Renal pelvis (tissue), 12 donors: Measurements from ENCODE around the gene BACE1-AS. TPM values are rescaled to one million over a fixed set of nuclear protein-coding genes. Genes with fewer than 3 reads are reported as not detected.
"Not testable (repeated sequence)": the region's sequence is repeated elsewhere in the genome, so short reads cannot be mapped to it uniquely, and the experiment has no call there.

Source experiments
- DNase-seq: peaks from one replicate; pipeline ENCODE4 v3.0.0-alpha.2; 2013
- long read RNA-seq, 16 experiments: transcript quantifications; one replicate each; lab custom pipeline, GENCODE V29; 2026
- polyA plus RNA-seq, 3 donors: library from polyadenylated mRNA; unstranded; fragments of 120-200 nt; gene quantifications; one replicate each; pipeline ENCODE4 v1.2.1, GENCODE V29; 2013; ENCODE audit not compliant: insufficient read length in 3 of 3

The BACE1-AS gene
- 10 to 100 TPM; 17.6 to 29.3 (median 22.8) TPM for polyA plus RNA-seq
- long read RNA-seq, donor 1, transcript BACE1-AS-202 (1 exons, 774 nt), result major isoform, 6 of 13 reads
- long read RNA-seq, donor 1, partial matches to known transcripts, result 0 of 13 reads
- long read RNA-seq, donor 1, other reads (novel, unspliced or antisense), result 7 of 13 reads
- long read RNA-seq, donor 2, transcript BACE1-AS-202 (1 exons, 774 nt), result major isoform, 8 of 8 reads
- long read RNA-seq, donor 2, partial matches to known transcripts, result 0 of 8 reads
- long read RNA-seq, donor 2, other reads (novel, unspliced or antisense), result 0 of 8 reads
- long read RNA-seq, donor 3, transcript BACE1-AS-202 (1 exons, 774 nt), result major isoform, 9 of 9 reads
- long read RNA-seq, donor 3, partial matches to known transcripts, result 0 of 9 reads
- long read RNA-seq, donor 3, other reads (novel, unspliced or antisense), result 0 of 9 reads
- long read RNA-seq, donor 4, transcript BACE1-AS-202 (1 exons, 774 nt), result major isoform, 9 of 9 reads
- long read RNA-seq, donor 4, partial matches to known transcripts, result 0 of 9 reads
- long read RNA-seq, donor 4, other reads (novel, unspliced or antisense), result 0 of 9 reads
- long read RNA-seq, donor 5, transcript BACE1-AS-202 (1 exons, 774 nt), result major isoform, 5 of 5 reads
- long read RNA-seq, donor 5, partial matches to known transcripts, result 0 of 5 reads
- long read RNA-seq, donor 5, other reads (novel, unspliced or antisense), result 0 of 5 reads
- long read RNA-seq, donor 6, transcript BACE1-AS-202 (1 exons, 774 nt), result major isoform, 16 of 22 reads
- long read RNA-seq, donor 6, partial matches to known transcripts, result 6 of 22 reads
- long read RNA-seq, donor 6, other reads (novel, unspliced or antisense), result 0 of 22 reads
- long read RNA-seq, donor 7, partial matches to known transcripts, result 0 of 4 reads
- long read RNA-seq, donor 7, other reads (novel, unspliced or antisense), result 0 of 4 reads
- long read RNA-seq, donor 8, transcript BACE1-AS-202 (1 exons, 774 nt), result major isoform, 9 of 9 reads
- long read RNA-seq, donor 8, partial matches to known transcripts, result 0 of 9 reads
- long read RNA-seq, donor 8, other reads (novel, unspliced or antisense), result 0 of 9 reads
- long read RNA-seq, donor 9, transcript BACE1-AS-202 (1 exons, 774 nt), result major isoform, 6 of 19 reads
- long read RNA-seq, donor 9, partial matches to known transcripts, result 13 of 19 reads
- long read RNA-seq, donor 9, other reads (novel, unspliced or antisense), result 0 of 19 reads
- long read RNA-seq, donor 10, full-length matches to known transcripts, result 13 of 13 reads
- long read RNA-seq, donor 10, partial matches to known transcripts, result 0 of 13 reads
- long read RNA-seq, donor 10, other reads (novel, unspliced or antisense), result 0 of 13 reads
- long read RNA-seq, donor 11, transcript BACE1-AS-202 (1 exons, 774 nt), result major isoform, 8 of 8 reads
- long read RNA-seq, donor 11, partial matches to known transcripts, result 0 of 8 reads
- long read RNA-seq, donor 11, other reads (novel, unspliced or antisense), result 0 of 8 reads
- long read RNA-seq, donor 12, full-length matches to known transcripts, result 21 of 21 reads
- long read RNA-seq, donor 12, partial matches to known transcripts, result 0 of 21 reads
- long read RNA-seq, donor 12, other reads (novel, unspliced or antisense), result 0 of 21 reads
- long read RNA-seq, donor 13, transcript BACE1-AS-202 (1 exons, 774 nt), result major isoform, 10 of 10 reads
- long read RNA-seq, donor 13, partial matches to known transcripts, result 0 of 10 reads
- long read RNA-seq, donor 13, other reads (novel, unspliced or antisense), result 0 of 10 reads
- long read RNA-seq, donor 14, result 0 reads
- long read RNA-seq, donor 15, transcript BACE1-AS-202 (1 exons, 774 nt), result major isoform, 13 of 27 reads
- long read RNA-seq, donor 15, partial matches to known transcripts, result 0 of 27 reads
- long read RNA-seq, donor 15, other reads (novel, unspliced or antisense), result 14 of 27 reads
- long read RNA-seq, donor 16, transcript BACE1-AS-202 (1 exons, 774 nt), result major isoform, 10 of 10 reads
- long read RNA-seq, donor 16, partial matches to known transcripts, result 0 of 10 reads
- long read RNA-seq, donor 16, other reads (novel, unspliced or antisense), result 0 of 10 reads

GRCh38 chr11:117290809-117291396, at the start of gene BACE1-AS:
TSS of gene BACE1-AS (plus strand) at chr11:117291346.
- DNase-seq, result no peak

DNA sequence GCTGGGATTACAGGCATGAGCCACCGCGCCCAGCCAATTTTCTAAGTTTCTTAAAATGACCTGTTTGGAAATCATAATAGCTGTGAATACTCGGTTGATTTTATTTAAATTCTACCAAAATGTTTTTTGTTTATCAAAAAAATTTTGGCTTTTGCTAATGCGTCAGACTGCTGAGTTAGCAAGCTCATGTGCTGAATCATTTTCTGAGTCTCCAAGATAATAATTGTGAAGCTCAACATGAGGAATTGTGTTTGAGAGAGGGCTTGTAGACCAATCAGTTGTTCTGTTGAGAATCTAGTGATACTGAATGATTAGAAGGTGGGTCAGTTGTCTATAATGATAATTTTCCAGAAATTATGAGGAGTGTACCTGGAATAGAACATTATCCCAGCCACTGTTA, 42.8 kb upstream of the BACE1-AS start:
- no peak for DNase-seq

- DNase-seq, result no peak
These were observed 41.6 kb upstream of the BACE1-AS start for GRCh38 chr11:117249571-117249970.

GRCh38 chr11:117251506-117251905, 39.6 kb upstream of the BACE1-AS start:
- no peak for DNase-seq

DNA sequence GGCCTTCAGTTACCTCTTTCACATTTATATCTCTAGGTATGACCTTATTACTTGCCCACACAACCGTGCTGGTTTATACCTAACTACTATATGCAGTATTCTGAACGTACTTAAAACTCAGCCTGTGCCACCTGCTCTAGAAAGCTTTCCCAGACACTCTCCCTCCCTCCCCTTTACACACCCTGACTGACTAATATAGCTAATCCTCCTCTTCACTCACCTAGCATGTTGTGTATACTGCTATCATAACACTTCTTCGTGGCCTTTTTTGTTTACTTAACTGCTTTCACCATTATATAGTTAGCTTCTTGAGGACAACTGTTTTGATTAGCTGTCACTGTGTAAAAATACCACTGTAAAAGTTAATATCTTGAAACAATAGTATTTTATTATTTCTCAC, 35.2 kb upstream of the BACE1-AS start:
- DNase-seq, result no peak

DNA sequence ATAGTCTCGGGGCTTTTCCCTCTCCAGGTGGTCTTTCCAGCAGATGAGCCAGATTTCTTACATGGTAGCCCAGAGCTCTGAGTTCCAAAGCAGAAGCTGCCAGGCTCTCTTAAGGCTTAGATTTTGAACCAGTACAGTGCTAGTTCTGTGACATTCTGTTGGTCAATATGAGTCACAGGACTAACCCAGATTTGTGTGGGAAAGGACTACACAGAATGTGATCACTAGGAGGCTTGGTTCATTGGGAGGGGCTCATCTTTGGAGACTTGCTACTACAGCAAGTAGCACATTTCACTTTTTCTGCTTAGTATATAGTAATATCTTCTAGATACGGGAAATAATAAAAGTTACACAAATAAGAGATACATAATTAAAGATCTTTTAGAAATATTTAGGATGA, 34.6 kb upstream of the BACE1-AS start:
- DNase-seq, result no peak

DNA sequence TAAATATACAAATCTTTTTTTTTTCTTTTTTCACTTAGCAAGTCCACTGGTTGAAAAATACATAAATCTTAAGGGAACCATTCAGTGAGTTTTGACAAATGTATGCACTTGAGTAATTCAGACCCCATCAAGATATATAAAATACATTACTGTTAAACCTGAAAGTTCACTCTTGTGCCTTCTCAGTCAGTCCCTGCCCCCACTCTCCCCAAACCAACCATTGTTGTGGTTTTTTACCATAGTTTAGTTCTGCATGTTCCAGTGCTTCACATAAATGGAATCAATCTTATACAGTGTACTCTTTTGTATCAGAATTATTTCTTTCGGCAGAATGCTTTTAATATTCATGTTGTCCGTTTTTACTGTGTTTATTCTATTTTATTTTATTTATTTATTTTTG, 32.6 kb upstream of the BACE1-AS start:
- no peak for DNase-seq

DNA sequence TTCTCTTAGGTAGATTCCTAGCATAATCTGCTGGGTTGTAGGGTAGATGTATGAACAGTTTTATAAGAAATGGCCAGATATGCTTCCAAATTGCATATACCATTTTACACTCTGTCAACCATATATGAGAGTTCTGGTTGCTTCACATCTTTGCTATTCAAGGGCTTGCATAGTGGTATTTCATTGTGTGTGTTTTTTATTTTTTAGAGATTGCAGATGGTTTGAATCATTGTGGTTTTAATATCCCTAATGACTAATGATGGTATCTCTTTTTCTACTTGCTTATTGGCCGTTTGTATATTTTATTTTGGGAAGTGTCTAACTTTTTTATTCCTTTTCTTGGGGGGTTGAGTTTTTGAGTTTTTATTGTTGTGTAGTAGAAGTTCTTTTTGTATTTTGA, 31.7 kb upstream of the BACE1-AS start:
- no peak for DNase-seq

DNA sequence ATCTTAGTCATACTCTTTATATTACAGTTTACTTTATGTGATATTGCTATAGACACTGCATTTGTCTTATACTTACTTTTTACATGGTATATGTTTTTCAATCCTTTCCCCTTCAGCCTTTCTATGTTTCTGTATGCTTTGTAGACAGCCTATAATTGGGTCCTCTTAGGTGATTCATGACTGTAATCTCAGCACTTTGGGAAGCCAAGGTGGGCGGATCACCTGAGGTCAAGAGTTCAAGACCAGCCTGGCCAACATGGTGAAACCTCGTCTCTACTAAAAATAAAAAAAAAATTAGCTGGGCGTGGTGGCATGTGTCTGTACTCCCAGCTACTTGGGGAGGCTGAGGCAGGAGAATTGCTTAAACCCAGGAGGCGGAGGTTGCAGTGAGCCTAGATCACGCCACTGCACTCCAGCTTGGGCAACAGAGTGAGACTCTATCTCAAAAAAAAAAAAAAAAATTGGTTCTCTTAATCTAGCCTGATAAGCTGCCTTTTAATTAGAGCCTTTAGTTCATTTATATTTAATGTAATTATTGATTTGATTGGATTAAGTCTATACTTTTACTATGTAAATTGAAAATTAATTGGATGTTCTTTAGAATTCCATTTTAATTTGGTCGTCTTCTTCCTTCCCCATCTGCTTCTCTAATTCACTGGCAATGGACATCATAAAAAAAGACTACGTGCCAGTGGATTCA, 26.4 kb upstream of the BACE1-AS start:
- not testable (repeated sequence) for DNase-seq

DNA sequence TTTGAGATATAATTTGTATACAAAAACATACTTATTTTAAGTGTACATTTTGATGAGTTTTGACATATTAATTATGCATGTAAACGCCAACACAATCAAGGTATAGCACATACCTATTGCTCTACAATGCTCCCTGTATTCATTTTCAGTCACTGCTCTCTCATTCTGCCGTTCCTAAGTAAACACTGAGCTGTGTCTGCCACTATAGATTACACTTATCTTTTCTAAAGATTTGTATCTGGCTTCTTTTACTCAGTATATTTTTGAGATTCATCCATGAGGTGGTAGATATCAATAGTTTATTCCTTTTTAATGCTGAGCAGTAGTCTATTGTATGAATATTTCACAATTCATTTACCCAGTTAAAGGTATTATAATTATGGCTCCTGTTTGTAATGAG, 25.4 kb upstream of the BACE1-AS start:
- DNase-seq, result no peak

- DNase-seq, result no peak
These were observed 21.3 kb upstream of the BACE1-AS start for GRCh38 chr11:117269856-117270255.

GRCh38 chr11:117271208-117271607, 19.9 kb upstream of the BACE1-AS start:
- DNase-seq, result no peak

GRCh38 chr11:117272175-117272574, 19.0 kb upstream of the BACE1-AS start:
- DNase-seq, result not testable (repeated sequence)

DNA sequence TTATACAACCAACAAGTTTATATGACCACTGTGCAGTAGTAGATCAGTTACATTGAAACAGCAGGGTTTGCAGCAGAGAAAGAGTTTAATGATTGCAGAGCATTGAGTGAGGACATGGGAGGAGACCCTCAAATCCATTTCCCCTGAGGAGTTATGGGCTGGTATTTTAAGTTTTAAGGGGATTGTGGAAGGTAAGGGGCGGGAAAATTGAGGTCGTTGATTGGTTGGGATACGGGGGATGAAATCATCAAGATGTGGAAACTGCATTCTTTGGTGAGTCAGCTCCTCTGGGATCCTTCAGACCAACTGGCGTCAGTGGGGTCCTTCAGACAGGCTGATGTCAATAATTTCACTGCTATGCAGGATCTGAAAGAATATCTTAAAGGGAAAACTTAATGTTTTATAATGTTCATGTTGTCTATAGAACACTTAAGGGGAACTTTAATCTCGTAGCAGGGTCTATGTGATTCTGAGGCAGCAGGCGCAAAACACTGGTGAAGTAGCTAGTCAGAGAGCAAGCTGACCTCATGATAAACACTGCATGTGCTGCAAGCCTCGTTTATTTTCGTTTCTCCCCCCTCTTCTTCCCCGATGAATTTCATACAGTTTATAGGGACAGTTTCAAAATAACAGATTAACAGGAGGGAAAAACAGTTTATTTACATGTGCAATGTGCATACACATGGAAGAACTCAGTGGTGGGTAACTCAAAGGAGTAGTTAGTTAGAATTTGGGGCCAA, 17.4 kb upstream of the BACE1-AS start:
- no peak for DNase-seq

GRCh38 chr11:117278347-117278746, 12.8 kb upstream of the BACE1-AS start:
- DNase-seq, result no peak

DNA sequence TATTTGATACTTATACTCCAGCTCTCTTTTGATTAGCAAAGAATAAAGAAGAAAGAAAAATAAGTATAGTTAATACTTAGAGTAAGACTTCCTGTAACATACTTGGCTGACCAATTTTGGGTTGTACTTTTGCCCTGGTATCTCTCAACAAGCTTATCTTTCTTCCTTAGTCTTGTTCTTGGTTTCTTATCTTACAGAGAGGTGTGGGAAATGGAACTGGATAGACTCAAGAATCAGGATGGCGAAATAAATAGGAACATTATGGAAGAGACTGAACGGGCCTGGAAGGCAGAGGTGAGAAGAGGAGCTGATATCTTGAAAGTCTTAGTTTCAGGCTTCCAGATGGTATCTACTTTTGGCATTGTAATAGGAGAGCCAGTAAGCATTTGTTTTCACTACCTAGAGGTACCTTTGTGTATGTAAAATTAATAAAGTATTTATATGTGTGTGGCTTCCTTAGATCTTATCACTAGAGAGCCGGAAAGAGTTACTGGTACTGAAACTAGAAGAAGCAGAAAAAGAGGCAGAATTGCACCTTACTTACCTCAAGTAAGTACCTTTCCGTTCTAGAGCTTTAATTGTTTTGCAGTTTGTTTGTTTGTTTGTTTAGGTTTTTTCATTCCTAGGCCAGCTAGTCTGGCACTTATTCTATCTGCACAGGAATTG, 11.3 kb upstream of the BACE1-AS start:
- no peak for DNase-seq

DNA sequence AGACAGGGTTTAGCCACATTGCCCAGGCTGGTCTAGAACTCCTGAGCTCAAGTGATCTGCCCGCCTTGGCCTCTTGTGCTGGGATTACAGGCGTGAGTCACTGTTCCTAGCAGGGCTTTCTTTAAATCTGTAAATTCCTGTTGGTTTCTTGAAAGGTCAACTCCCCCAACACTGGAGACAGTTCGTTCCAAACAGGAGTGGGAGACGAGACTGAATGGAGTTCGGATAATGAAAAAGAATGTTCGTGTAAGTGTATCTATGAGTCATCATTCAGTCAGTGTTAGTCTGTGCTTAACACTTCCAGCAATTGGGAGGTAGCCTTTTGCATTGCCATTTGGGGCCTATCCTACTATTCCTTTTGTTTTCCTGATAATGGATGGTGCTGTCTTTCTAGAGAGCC, 10.0 kb upstream of the BACE1-AS start:
- no peak for DNase-seq

DNA sequence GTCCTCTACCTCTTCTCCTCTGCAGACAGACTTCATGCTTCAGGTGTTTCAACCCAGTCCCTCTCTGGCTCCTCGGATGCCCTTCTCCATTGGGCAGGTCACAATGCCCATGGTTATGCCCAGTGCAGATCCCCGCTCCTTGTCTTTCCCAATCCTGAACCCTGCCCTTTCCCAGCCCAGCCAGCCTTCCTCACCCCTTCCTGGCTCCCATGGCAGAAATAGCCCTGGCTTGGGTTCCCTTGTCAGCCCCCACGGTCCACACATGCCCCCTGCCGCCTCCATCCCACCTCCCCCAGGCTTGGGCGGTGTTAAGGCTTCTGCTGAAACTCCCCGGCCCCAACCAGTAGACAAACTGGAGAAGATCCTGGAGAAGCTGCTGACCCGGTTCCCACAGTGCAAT, 9.3 kb upstream of the BACE1-AS start:
- no peak for DNase-seq
